HepG2 (cell line): ENCODE data around the gene CRK. TPM values are rescaled to one million over a fixed set of nuclear protein-coding genes. Genes with fewer than 3 reads are reported as not detected.
A peak's percentile ranks its signal among the peaks of the same experiment; 100 is the strongest.

Source experiments
- AGO1 ChIP-seq: fragments of 200-400 bp; formaldehyde crosslinking; IDR thresholded peaks from 2 replicates; pipeline ENCODE4 v1.6.1; 2017; ENCODE audit warnings: mild to moderate bottlenecking, low read depth, low read length, moderate library complexity; ENCODE audit not compliant: poor library complexity, severe bottlenecking
- ARID2 ChIP-seq: sonication (generic); formaldehyde crosslinking; IDR thresholded peaks from 2 replicates; pipeline ENCODE4 v1.8.1; 2022; ENCODE audit warnings: mild to moderate bottlenecking, missing genetic modification reagents, borderline replicate concordance
- BRF2 ChIP-seq: sonication (generic); formaldehyde crosslinking; IDR thresholded peaks from 2 replicates; pipeline ENCODE4 v1.8.1; 2022; ENCODE audit warnings: mild to moderate bottlenecking, missing genetic modification reagents
- FOXA3 ChIP-seq: IDR thresholded peaks from 2 replicates; pipeline ENCODE4 v1.6.1; 2016; ENCODE audit warnings: missing genetic modification reagents, missing compliant biosample characterization
- GABPA ChIP-seq, 2 experiments: IDR thresholded peaks; 2 replicates each; pipeline ENCODE4 v1.6.1; 2011 to 2016; ENCODE audit warnings: low read depth in 2 of 2, low read length in 1 of 2, missing biosample characterization in 1 of 2, missing genetic modification characterization in 1 of 2
- LCORL ChIP-seq, 2 experiments: fragments of 450-650 bp in 1 of 2; sonication (generic) in 1 of 2; formaldehyde crosslinking in 1 of 2; IDR thresholded peaks; 2 replicates each; pipeline versions ENCODE4 v1.5.0 to v1.6.1; 2017 to 2020; ENCODE audit warnings: antibody characterized with exemption in 1 of 2, missing genetic modification reagents in 1 of 2
- POGK ChIP-seq: sonication (generic); formaldehyde crosslinking; conservative IDR thresholded peaks from 2 replicates; pipeline ENCODE4 v1.8.0; 2022; ENCODE audit warnings: mild to moderate bottlenecking, moderate library complexity, missing genetic modification reagents
- TEAD3 ChIP-seq: optimal IDR thresholded peaks from 2 replicates; pipeline ENCODE3; 2016; ENCODE audit warnings: borderline replicate concordance
- TSC22D2 ChIP-seq: sonication (generic); formaldehyde crosslinking; IDR thresholded peaks from 2 replicates; pipeline ENCODE4 v1.5.1; 2020; ENCODE audit warnings: missing genetic modification reagents, mild to moderate bottlenecking, borderline replicate concordance
- ZHX2 ChIP-seq, 2 experiments: sonication (generic) in 1 of 2; formaldehyde crosslinking in 1 of 2; IDR thresholded peaks; 2 replicates each; pipeline versions ENCODE4 v1.6.1 to v1.9.0; 2014 to 2022; ENCODE audit warnings: antibody characterized with exemption in 1 of 2, borderline replicate concordance in 1 of 2, inconsistent platforms in 1 of 2, low read depth in 1 of 2, missing genetic modification reagents in 1 of 2
- ZNF281 ChIP-seq: sonication (generic); formaldehyde crosslinking; IDR thresholded peaks from 2 replicates; pipeline ENCODE4 v1.4.0; 2020; ENCODE audit warnings: missing genetic modification reagents, borderline replicate concordance
- ZNF296 ChIP-seq: sonication (generic); formaldehyde crosslinking; conservative IDR thresholded peaks from 2 replicates; pipeline ENCODE4 v1.5.0; 2020; ENCODE audit warnings: mild to moderate bottlenecking, missing genetic modification reagents
- ZNF746 ChIP-seq: sonication (generic); formaldehyde crosslinking; IDR thresholded peaks from 2 replicates; pipeline ENCODE4 v1.8.0; 2022; ENCODE audit warnings: mild to moderate bottlenecking, missing genetic modification reagents
- ZNF775 ChIP-seq: sonication (generic); formaldehyde crosslinking; IDR thresholded peaks from 2 replicates; pipeline ENCODE4 v1.4.0; 2020; ENCODE audit warnings: missing genetic modification reagents, mild to moderate bottlenecking, moderate library complexity, borderline replicate concordance
- polyA plus RNA-seq, 8 experiments: library from polyadenylated mRNA; depleted of rRNA in 3 of 8; stranded (reverse) in 7 of 8; unstranded in 1 of 8; fragments of >200 nt; fragmentation: Illumina TruSeq in 4 of 8; extraction: Trizol in 4 of 8; gene quantifications; 2 replicates each; pipeline versions ENCODE4 v1.2.1 to v1.2.3, GENCODE V29; 2011 to 2016; ENCODE audit warnings: low read depth in 4 of 8, missing spikeins in 1 of 8, mixed read lengths in 1 of 8; ENCODE audit not compliant: insufficient read depth in 1 of 8
- total RNA-seq, 5 experiments: library from RNA; depleted of rRNA; stranded (reverse); fragments of >200 nt; fragmentation: Illumina TruSeq; extraction: Trizol; gene quantifications; 2 replicates each; pipeline ENCODE4 v1.2.3, GENCODE V29; 2016; ENCODE audit warnings: low read depth in 1 of 5

CRK gene
- total and polyA plus RNA-seq, 2 of the 13 experiments (the other 11 are each of a cell fraction or from before 2014, with no cell fraction given) = 47.4 to 54.2 TPM

GRCh38 chr17:1492249-1493206, 36.5 kb upstream of the CRK start, which contains the start of gene MYO1C (continued):
- 0 out of 2 replicates have a peak, but pooled peaks have one; percentile 50 for TF ChIP-seq ZNF296 (CRISPR knock-in tag)
- TF ChIP-seq ZNF746 (CRISPR knock-in tag) = no peak
- no peak for TF ChIP-seq BRF2 (CRISPR knock-in tag)
- TF ChIP-seq ZNF281 = no peak
- no peak for TF ChIP-seq LCORL (IDR thresholded peaks at IDR 0.05)
- TF ChIP-seq LCORL (CRISPR knock-in tag; IDR thresholded peaks at IDR 0.05) = no peak
- no peak for TF ChIP-seq ZHX2 (IDR thresholded peaks at IDR 0.05; ENCODE audit: low read depth)
- no peak for TF ChIP-seq ZHX2 (CRISPR knock-in tag; IDR thresholded peaks at IDR 0.05; ENCODE audit: borderline replicate concordance)
- TF ChIP-seq ZNF775 (CRISPR knock-in tag) = no peak
- TF ChIP-seq TEAD3 (CRISPR knock-in tag) = no peak
- no peak; the same call in 1 of the 2 replicates for TF ChIP-seq GABPA (IDR thresholded peaks at IDR 0.05; ENCODE audit: low read depth, low read length)
- TF ChIP-seq GABPA (CRISPR knock-in tag; IDR thresholded peaks at IDR 0.05; ENCODE audit: low read depth) = peak; percentile 30; the same call in 1 of the 2 replicates
- no peak for TF ChIP-seq AGO1
- no peak for TF ChIP-seq POGK (CRISPR knock-in tag)
- no peak for TF ChIP-seq ARID2 (CRISPR knock-in tag)
- no peak for TF ChIP-seq TSC22D2 (CRISPR knock-in tag)
- TF ChIP-seq FOXA3 (CRISPR knock-in tag) = no peak
